Left hindlimb (tissue), 1 donor: ENCODE results near the gene CYRIA.

Experiments used
- DNase-seq: peaks from one replicate; pipeline ENCODE4 v3.0.0-alpha.2; 2018

The CYRIA gene

GRCh38 chr2:16649353-16650286 lies 16.0 kb downstream of the CYRIA start:
- no peak for DNase-seq

- DNase-seq, result no peak
These were observed 17.5 kb downstream of the CYRIA start for GRCh38 chr2:16647992-16648617.

DNA sequence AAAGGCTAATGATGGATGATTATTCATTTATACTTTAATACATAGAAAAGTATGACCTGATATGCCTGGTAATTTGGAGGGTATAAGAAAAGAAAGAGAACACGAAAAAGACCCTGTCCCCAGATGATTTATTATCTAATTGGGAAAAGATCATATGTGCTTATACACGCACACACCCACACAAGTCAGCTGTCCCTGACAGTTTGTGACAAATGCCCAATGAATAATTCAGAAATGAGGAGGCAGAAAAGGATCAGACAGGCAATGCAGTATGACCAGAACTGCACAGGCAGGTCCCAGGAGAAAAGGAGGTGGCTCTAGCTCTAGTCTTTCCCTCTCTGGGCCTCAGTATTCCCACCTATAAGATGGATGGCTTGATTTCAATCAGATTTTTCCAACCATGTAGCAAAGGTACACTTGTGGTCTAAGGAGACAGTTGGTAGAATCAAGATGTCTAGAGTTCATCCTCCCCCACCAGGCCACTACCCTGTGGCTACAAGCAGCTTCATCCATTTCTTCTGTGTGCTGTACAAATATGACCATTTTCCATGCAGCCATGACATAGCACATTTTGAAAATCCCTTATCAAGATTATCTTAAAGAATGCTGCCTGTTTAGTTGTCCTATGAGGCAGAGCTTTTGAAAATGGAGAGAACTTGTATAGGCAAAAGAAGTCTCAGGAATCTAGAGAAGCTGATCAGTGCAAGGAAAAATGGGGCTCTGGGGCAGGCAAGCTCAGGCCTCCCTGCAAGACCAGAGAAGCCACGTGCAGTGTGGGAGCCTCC lies 19.7 kb downstream of the CYRIA start:
- DNase-seq, result no peak

- DNase-seq, result no peak
These were observed 20.5 kb downstream of the CYRIA start for GRCh38 chr2:16645088-16645487.

- no peak for DNase-seq
These were observed 21.3 kb downstream of the CYRIA start for GRCh38 chr2:16644221-16644925.

DNA sequence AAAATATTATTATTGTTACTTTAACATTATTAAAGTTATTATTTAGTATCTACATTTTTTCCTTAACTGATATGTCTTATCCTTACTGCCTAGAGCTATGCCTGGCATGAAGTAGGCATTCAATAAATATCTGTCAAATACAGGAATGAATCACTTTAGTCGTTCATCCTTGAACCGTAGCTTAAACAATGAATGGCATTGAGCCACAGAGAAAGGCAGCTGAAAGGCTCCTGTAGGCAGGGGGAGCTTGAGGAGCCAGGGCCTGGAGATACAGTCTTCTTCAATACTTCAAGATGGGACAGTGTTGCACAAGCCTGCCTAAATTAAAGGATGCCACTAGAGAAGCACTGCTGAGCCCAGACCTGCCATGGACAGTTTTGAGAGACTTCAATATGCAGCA lies 22.5 kb downstream of the CYRIA start:
- DNase-seq, result no peak

DNA sequence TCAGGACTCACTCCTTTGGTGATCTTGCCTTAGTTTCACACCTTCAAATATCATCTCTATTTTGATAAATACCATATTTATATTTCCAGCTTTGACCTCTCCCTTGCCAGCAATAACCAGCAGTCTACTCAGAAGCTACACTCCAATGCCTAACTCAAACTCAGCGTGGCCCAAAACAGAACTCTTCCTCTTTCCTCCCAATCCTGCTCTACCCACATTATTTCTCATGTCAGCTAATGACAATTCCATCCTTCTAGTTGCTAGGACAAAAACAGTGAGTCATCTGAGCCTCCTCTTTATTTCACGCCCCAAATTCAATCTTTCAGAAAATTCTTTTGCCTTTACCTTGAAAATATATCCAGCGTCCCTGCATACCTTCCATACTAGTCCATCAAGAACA lies 23.5 kb downstream of the CYRIA start:
- no peak for DNase-seq

GRCh38 chr2:16641509-16641908 lies 24.1 kb downstream of the CYRIA start:
- no peak for DNase-seq

- no peak for DNase-seq
These were observed 24.8 kb downstream of the CYRIA start for GRCh38 chr2:16640867-16641266.

GRCh38 chr2:16640001-16640700 lies 25.5 kb downstream of the CYRIA start:
- DNase-seq, result no peak

DNA sequence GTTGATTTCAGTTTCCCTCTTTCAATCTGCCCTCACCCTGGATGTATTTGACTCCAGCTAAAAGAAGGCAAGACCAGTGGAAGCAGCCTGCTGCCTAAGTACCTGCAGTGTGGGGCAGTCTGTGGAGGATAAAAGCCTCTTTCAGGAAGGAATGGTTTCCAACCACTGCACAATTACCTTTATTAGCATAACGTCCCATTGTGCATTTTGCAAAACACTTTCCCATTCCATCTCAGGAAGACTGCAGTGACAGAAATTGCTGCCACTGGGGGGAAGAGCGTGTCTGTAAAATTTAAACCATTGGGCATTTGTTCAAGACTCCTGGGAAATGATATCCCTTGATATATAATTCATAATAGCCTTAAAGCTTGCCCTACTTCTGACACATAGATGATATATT lies 26.2 kb downstream of the CYRIA start:
- no peak for DNase-seq

- DNase-seq, result no peak
These were observed 26.7 kb downstream of the CYRIA start for GRCh38 chr2:16638946-16639345.

DNA sequence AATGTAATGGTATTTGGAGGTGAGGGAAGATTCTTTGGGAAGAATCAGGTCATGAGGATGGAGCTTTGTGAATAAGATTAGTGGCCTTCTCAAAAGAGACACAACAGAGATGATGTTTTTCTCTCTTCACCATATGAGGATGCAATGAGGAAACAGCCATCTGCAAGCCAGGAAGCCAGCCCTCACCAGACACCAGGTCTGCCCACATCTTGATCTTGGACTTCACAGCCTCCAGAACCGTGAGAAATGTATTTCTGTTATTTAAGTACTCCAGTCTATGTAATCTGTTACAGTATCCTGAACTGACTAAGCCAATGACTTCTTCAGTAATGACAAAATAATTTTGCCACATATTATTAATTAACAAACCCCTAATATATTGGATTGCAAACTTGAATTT lies 28.3 kb downstream of the CYRIA start:
- no peak for DNase-seq

DNA sequence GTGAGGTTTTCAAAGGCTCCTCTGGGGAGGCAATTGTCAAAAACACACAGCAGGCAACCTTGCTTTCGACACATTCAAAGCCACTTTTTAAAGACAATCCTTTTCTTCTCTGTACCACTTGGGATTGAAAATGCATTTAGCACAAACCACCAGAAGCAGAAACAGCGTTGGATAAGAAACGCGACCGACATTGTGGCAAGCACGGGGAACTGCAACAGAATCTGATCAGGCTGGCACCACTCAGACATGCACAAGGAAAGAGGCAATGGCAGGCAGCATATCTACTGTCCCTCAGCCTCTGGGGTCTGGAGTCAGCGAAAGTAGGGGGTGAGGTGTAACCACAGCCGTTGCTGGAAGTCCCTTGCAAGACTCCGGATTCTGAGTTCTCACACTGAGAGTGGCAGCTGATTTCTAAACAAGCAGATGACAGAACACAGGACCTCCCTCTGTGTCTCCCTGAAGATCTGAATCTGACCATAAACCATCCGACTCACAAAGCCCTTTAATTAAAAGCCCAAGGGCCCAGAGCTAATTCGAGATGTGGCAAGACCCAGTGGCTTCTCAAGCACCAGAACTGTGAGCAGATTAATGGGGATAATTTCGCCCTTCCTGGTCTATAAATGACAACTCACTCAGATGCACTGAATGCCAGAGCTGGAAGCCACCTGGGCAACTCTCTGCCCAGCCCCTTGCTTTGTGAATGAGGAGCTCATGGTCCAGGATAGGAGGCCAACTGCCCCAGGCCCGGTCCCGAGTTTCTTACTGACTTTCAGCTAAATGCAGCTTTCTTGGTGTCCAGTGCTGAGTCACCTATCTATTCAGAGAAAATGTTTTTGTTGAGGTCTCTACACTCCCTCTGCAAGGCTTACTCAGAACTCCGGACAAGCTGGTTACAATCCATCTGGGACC lies 29.6 kb downstream of the CYRIA start:
- DNase-seq, result no peak

DNA sequence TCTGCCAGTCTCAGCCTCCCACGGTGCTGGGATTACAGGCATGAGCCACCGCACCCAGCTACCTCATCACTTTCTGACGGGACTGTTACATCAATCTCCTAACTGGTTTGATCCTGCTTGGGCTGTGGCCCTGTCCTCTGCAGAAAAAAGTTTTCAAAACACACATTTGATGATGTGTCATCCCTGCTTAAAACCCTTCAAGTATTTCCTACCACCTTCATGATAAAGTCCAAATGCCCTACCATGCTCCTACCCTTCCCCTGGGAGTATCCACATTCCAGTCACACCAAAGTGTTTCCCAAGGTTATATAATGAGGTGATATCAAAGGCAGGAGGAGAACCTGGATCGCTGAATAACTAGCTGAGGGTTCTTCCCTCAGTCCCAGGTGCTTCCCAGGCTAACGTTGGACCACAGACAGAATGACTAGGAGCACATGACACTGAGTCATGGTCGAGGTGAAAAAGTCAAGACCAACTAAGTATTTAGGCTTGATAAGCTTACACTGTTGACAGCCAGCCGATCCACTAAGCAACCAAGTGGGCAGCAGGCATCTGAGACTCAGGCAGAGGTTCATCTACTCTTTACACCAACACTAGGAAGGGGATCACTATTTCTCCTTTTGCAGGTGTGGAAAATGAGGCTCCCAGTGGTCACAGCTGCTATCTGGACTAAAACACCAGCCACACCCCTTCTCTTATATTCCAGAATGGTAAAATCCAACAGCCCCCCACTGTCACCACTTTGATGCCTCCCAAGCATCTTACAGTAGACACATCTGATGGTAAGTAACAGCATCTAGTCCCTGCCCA lies 31.8 kb downstream of the CYRIA start:
- no peak for DNase-seq

DNA sequence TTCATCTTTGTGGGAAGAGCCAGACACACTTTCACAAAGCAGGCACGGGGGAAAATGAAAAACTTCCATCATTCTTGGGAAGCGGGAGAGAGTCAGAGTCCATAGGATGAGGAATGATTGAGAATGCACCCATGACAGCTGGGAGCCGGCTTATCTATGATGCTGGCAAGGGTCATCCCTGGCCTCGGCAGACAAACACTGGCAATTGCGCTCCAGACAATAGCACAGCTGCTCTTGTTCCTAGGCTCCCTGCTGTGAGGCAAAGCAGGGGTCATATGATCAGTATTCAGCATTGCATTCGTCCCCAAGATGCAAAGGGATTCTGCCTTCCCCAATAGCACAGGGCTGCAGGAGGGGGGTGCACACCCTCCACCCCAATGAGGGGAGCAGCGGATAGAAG lies 33.0 kb downstream of the CYRIA start:
- DNase-seq, result no peak

DNA sequence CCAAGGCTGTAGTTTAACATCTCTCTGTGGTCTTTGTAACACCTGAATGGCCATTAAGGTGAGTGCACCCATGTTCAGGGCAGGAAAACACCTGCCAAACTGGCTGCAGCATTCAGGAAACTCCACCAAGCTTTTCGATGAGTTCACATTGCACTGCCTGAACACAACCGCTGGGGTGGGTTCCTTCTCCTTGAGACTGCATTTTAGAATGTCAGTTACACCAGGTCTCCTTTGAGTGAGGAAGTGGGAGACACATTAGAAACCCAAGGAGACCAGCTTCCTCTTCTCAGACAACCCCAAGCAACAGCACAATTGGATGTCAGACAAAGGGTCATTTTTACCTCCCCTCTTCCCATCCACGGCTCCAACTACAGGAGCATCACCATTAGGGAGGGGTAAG lies 35.2 kb downstream of the CYRIA start:
- no peak for DNase-seq

GRCh38 chr2:16629770-16630169 lies 35.9 kb downstream of the CYRIA start:
- DNase-seq, result no peak

DNA sequence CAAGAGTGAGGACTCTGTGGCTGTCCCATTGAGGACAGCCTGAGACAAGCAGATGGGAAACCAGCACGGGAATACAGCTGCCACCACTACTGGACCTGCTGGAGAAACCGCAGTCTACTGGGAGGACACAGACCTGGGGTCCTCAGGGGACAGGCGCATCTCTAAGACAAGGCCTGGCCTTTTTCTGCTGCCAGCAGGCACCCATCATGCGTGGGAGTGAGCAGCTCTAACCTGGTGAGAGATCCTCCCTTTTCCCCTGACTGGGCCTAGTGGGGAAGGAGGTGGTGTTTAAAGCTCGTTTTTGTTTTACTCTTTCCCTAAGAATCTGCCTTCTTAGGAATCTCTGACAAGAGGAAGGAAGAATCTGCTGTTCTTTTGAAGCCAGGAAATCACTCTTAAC lies 36.6 kb downstream of the CYRIA start:
- no peak for DNase-seq

- no peak for DNase-seq
These were observed 37.3 kb downstream of the CYRIA start for GRCh38 chr2:16628314-16628713.
